GM18498 (cell line): ENCODE data around the gene KBTBD4.
"Not testable (repeated sequence)": the region's sequence is repeated elsewhere in the genome, so short reads cannot be mapped to it uniquely, and the experiment has no call there.

ENCODE experiments used
- ATAC-seq: cut with Tn5 transposase; IDR thresholded peaks from one replicate; pipeline ENCODE4 v1.9.1; 2021; ENCODE audit warnings: mild to moderate bottlenecking, moderate library complexity; ENCODE audit not compliant: unreplicated experiment

Gene KBTBD4

GRCh38 chr11:47529951-47530350 lies 48.8 kb downstream of the KBTBD4 start:
- ATAC-seq, result no peak

- ATAC-seq, result no peak
Measured at GRCh38 chr11:47527186-47527585, 51.6 kb downstream of the KBTBD4 start.

- ATAC-seq, result not testable (repeated sequence)
Measured at GRCh38 chr11:47526032-47526431, 52.7 kb downstream of the KBTBD4 start.

GRCh38 chr11:47524291-47524874 lies 54.4 kb downstream of the KBTBD4 start:
- peak; percentile 29 for ATAC-seq

- ATAC-seq, result peak; percentile 58
Measured at GRCh38 chr11:47523490-47524225, 55.1 kb downstream of the KBTBD4 start.
